Inferior parietal cortex (tissue), 1 donor: ENCODE measurements around the gene DCK.

ENCODE experiments used
- DNase-seq: peaks from one replicate; pipeline ENCODE4 v3.0.0-alpha.2; 2016; ENCODE audit errors: extremely low spot score

DCK gene

GRCh38 chr4:70993181-70994068, at the start of gene DCK:
TSS of gene DCK (plus strand) at chr4:70993649. CDS start at chr4:70993836, 187 bp downstream.
- peak; percentile 87 for DNase-seq

GRCh38 chr4:70945046-70945445, 48.4 kb upstream of the DCK start:
- DNase-seq = no peak

GRCh38 chr4:70945452-70946055, 47.9 kb upstream of the DCK start:
- no peak for DNase-seq

GRCh38 chr4:70946939-70947338, 46.5 kb upstream of the DCK start:
- no peak for DNase-seq

GRCh38 chr4:70948665-70949260, 44.7 kb upstream of the DCK start:
- DNase-seq = no peak

- no peak for DNase-seq
Observed at GRCh38 chr4:70954032-70954431, 39.4 kb upstream of the DCK start.

- no peak for DNase-seq
Observed at GRCh38 chr4:70956549-70957210, 36.8 kb upstream of the DCK start.

- no peak for DNase-seq
Observed at GRCh38 chr4:70958681-70959080, 34.8 kb upstream of the DCK start.

GRCh38 chr4:70969076-70969475, 24.4 kb upstream of the DCK start:
- DNase-seq = no peak

- DNase-seq = no peak
Observed at GRCh38 chr4:70976252-70976651, 17.2 kb upstream of the DCK start.

GRCh38 chr4:70979445-70980008, 13.9 kb upstream of the DCK start:
- no peak for DNase-seq

- DNase-seq = no peak
Observed at GRCh38 chr4:70980196-70980595, 13.3 kb upstream of the DCK start.

- no peak for DNase-seq
Observed at GRCh38 chr4:70984106-70984505, 9.3 kb upstream of the DCK start.

GRCh38 chr4:70984589-70984988, 8.9 kb upstream of the DCK start:
- no peak for DNase-seq

- no peak for DNase-seq
Observed at GRCh38 chr4:70991596-70991995, 1.9 kb upstream of the DCK start.

- peak; percentile 34 for DNase-seq
Observed at GRCh38 chr4:70992391-70992881, 1.0 kb upstream of the DCK start.

GRCh38 chr4:70994069-70994366, 569 bp downstream of the DCK start:
- DNase-seq = no peak

GRCh38 chr4:70994387-70995099, 1.1 kb downstream of the DCK start:
- no peak for DNase-seq

- DNase-seq = no peak
Observed at GRCh38 chr4:70996018-70996360, 2.5 kb downstream of the DCK start.

GRCh38 chr4:70997036-70997435, 3.6 kb downstream of the DCK start:
- DNase-seq = no peak

- DNase-seq = no peak
Observed at GRCh38 chr4:70997546-70997945, 4.1 kb downstream of the DCK start.
